NOMO-1 (cell line): ENCODE data around the gene KHK.

Source experiments
- DNase-seq, 2 experiments: peaks; one replicate each; lab custom pipeline; 2025; ENCODE audit not compliant: unreplicated experiment in 2 of 2; lab: John Stamatoyannopoulos, UW

Gene KHK

GRCh38 chr2:27125104-27125503, 38.5 kb downstream of the KHK start:
- no peak for DNase-seq

GRCh38 chr2:27126252-27126710, 39.7 kb downstream of the KHK start:
- no peak for DNase-seq

- no peak for DNase-seq
Measured at GRCh38 chr2:27127883-27128667, 41.5 kb downstream of the KHK start.

- DNase-seq: no peak
Measured at GRCh38 chr2:27128668-27129571, 42.3 kb downstream of the KHK start.

GRCh38 chr2:27130396-27130795, 43.8 kb downstream of the KHK start:
- no peak for DNase-seq

- DNase-seq: no peak
Measured at GRCh38 chr2:27131429-27131828, 44.9 kb downstream of the KHK start.

GRCh38 chr2:27133195-27133875, 46.8 kb downstream of the KHK start:
- no peak for DNase-seq

GRCh38 chr2:27133905-27134780, 47.6 kb downstream of the KHK start, which contains the start of gene PREB:
TSS of gene PREB (minus strand) at chr2:27134636. CDS start at chr2:27134421, 215 bp downstream.
- DNase-seq: peak; percentile 93 to 96

- DNase-seq: no peak
Measured at GRCh38 chr2:27134781-27135477, 48.4 kb downstream of the KHK start.

- peak in 1 of 2 experiments; percentile 52 for DNase-seq
Measured at GRCh38 chr2:27135478-27135955, 48.9 kb downstream of the KHK start.

GRCh38 chr2:27136751-27137150, 50.2 kb downstream of the KHK start:
- DNase-seq: no peak

GRCh38 chr2:27137322-27137935, 50.9 kb downstream of the KHK start:
- no peak for DNase-seq

- DNase-seq: no peak
Measured at GRCh38 chr2:27138111-27138510, 51.5 kb downstream of the KHK start.

- DNase-seq: no peak
Measured at GRCh38 chr2:27139310-27139709, 52.7 kb downstream of the KHK start, which contains the start of gene PRR30. TSS of gene PRR30 (minus strand) at chr2:27139410. CDS start at chr2:27138329, 1,081 bp downstream.

- DNase-seq: no peak
Measured at GRCh38 chr2:27143285-27143684, 56.7 kb downstream of the KHK start.

GRCh38 chr2:27145682-27146081, 59.1 kb downstream of the KHK start:
- no peak for DNase-seq

- no peak for DNase-seq
Measured at GRCh38 chr2:27147935-27148334, 61.4 kb downstream of the KHK start.

GRCh38 chr2:27148801-27149439, 62.3 kb downstream of the KHK start, which contains the start of gene TCF23:
TSS of gene TCF23 (plus strand) at chr2:27149004. CDS start at chr2:27149134, 130 bp downstream.
- no peak for DNase-seq
